Smooth muscle cell (in vitro differentiated cells): ENCODE results near the gene CASK. TPM values are rescaled to one million over a fixed set of nuclear protein-coding genes. Genes with fewer than 3 reads are reported as not detected.

ENCODE experiments used
- DNase-seq: peaks from one replicate; lab custom pipeline; 2025; ENCODE audit not compliant: unreplicated experiment; lab: John Stamatoyannopoulos, UW
- H2AFZ ChIP-seq: fragments of 200-600 bp; sonication (generic); 2 replicates; pipeline ENCODE4 v1.6.0; 2016; ENCODE audit warnings: antibody characterized with exemption, low read depth, mild to moderate bottlenecking
- H3F3A ChIP-seq: fragments of 200-600 bp; sonication (generic); 2 replicates; pipeline ENCODE4 v1.6.0; 2017; ENCODE audit warnings: antibody characterized with exemption, low read depth
- H3K27ac ChIP-seq: fragments of 200-600 bp; sonication (generic); 2 replicates; pipeline ENCODE4 v1.5.1; 2016; ENCODE audit warnings: low read depth, mild to moderate bottlenecking
- H3K27me3 ChIP-seq: fragments of 200-600 bp; sonication (generic); 2 replicates; pipeline ENCODE4 v1.6.1; 2016; ENCODE audit warnings: low read depth, mild to moderate bottlenecking
- H3K36me3 ChIP-seq: fragments of 200-600 bp; sonication (generic); 2 replicates; pipeline ENCODE4 v1.5.1; 2016; ENCODE audit warnings: low read depth
- H3K4me1 ChIP-seq: fragments of 200-600 bp; sonication (generic); 2 replicates; pipeline ENCODE4 v1.5.1; 2016; ENCODE audit warnings: low read depth
- H3K4me2 ChIP-seq: fragments of 200-600 bp; sonication (generic); 2 replicates; pipeline ENCODE4 v1.6.0; 2016; ENCODE audit warnings: mild to moderate bottlenecking
- H3K4me3 ChIP-seq: fragments of 200-600 bp; sonication (generic); 2 replicates; pipeline ENCODE4 v1.5.1; 2016; ENCODE audit warnings: mild to moderate bottlenecking
- H3K79me2 ChIP-seq: fragments of 200-600 bp; sonication (generic); 2 replicates; pipeline ENCODE4 v1.6.0; 2016; ENCODE audit warnings: low read depth, mild to moderate bottlenecking
- H3K9ac ChIP-seq: fragments of 200-600 bp; sonication (generic); 2 replicates; pipeline ENCODE4 v1.6.0; 2016; ENCODE audit warnings: low read depth
- H3K9me3 ChIP-seq: fragments of 200-600 bp; sonication (generic); replicated peaks from 2 replicates; pipeline ENCODE4 v1.5.1; 2016; ENCODE audit warnings: low read depth
- H4K20me1 ChIP-seq: fragments of 200-600 bp; sonication (generic); 2 replicates; pipeline ENCODE4 v1.6.0; 2016; ENCODE audit warnings: low read depth
- CTCF ChIP-seq: fragments of 200-600 bp; sonication (generic); IDR thresholded peaks from 2 replicates; pipeline ENCODE4 v1.5.1; 2017; ENCODE audit warnings: borderline replicate concordance, mild to moderate bottlenecking, antibody characterized with exemption; ENCODE audit not compliant: insufficient read depth, poor library complexity, severe bottlenecking
- WGBS: methylation state at CpG from one replicate; pipeline ENCODE4 v1.1.7; 2016; ENCODE audit warnings: low lambda C conversion rate; 5-methylcytosine and 5-hydroxymethylcytosine counted together
- polyA plus RNA-seq: library from polyadenylated mRNA; unstranded; fragments of >200 nt; fragmentation: Nextera tagmentation; extraction: Ambion mirVana; gene quantifications from 2 replicates; pipeline ENCODE4 v1.2.1, GENCODE V29; 2016
- total RNA-seq: library from RNA; depleted of rRNA; stranded (reverse); fragments of >200 nt; gene quantifications from 2 replicates; pipeline ENCODE4 v1.2.3, GENCODE V29; 2014

Gene CASK
- total and polyA plus RNA-seq, 2 experiments from 2014 or later, result 49.4 to 97.5 TPM

- H3K4me3 ChIP-seq, result no peak overlapping the region
- WGBS, result 58% methylated on average over 1 of the region's 1 CpG
- no peak overlapping the region for H3K4me2 ChIP-seq
Observed at GRCh38 chrX:41903544-41903943, 19.8 kb downstream of the CASK start.

GRCh38 chrX:41900321-41900720 is 23.0 kb downstream of the CASK start:
- H3K9me3 ChIP-seq, result peaks cover 14% of the 10 kb centered on the region
- H3K9ac ChIP-seq, result no peak overlapping the region
- no peaks in the 10 kb centered on the region for H3F3A ChIP-seq
- peaks cover 6% of the 10 kb centered on the region for H3K4me1 ChIP-seq
- no peak for TF ChIP-seq CTCF
- H3K4me3 ChIP-seq, result no peak overlapping the region
- peaks cover 47% of the 10 kb centered on the region for H3K79me2 ChIP-seq
- peaks cover 4% of the 10 kb centered on the region for H3K36me3 ChIP-seq
- H4K20me1 ChIP-seq, result peaks cover 8% of the 10 kb centered on the region
- no peak overlapping the region for H3K4me2 ChIP-seq
- DNase-seq, result no peak
- no peaks in the 10 kb centered on the region for H3K27me3 ChIP-seq
- H3K27ac ChIP-seq, result no peak overlapping the region
- H2AFZ ChIP-seq, result no peak overlapping the region

More at GRCh38 chrX:41903544-41903943, 19.8 kb downstream of the CASK start:
- no peak for DNase-seq
- peaks cover 15% of the 10 kb centered on the region for H3K9me3 ChIP-seq
- no peak overlapping the region for H3K9ac ChIP-seq
- no peak overlapping the region for H3K27ac ChIP-seq
- TF ChIP-seq CTCF, result no peak
- H3K4me1 ChIP-seq, result no peaks in the 10 kb centered on the region
- no peaks in the 10 kb centered on the region for H3K27me3 ChIP-seq
- H3K36me3 ChIP-seq, result peaks cover 1% of the 10 kb centered on the region
- H4K20me1 ChIP-seq, result peaks cover 24% of the 10 kb centered on the region
- peaks cover 61% of the 10 kb centered on the region for H3K79me2 ChIP-seq
- no peaks in the 10 kb centered on the region for H3F3A ChIP-seq
- no peak overlapping the region for H2AFZ ChIP-seq

- TF ChIP-seq CTCF, result no peak
- Histone ChIP-seq H3K4me3 (no peak overlapping the region), H3K4me1 (peaks cover 6% of the 10 kb centered on the region), H4K20me1 (peaks cover 32% of the 10 kb centered on the region), H3K36me3 (peaks cover 4% of the 10 kb centered on the region), H3F3A (no peaks in the 10 kb centered on the region), H3K9me3 (peaks cover 13% of the 10 kb centered on the region), H3K4me2 (no peak overlapping the region), H3K79me2 (peaks cover 57% of the 10 kb centered on the region), H3K27me3 (no peaks in the 10 kb centered on the region), H3K27ac (no peak overlapping the region), H3K9ac (no peak overlapping the region), H2AFZ (no peak overlapping the region)
- DNase-seq, result no peak
Observed at GRCh38 chrX:41895826-41896225, 27.5 kb downstream of the CASK start.

GRCh38 chrX:41890026-41890423 is 33.3 kb downstream of the CASK start:
- H3K27me3 ChIP-seq, result no peaks in the 10 kb centered on the region
- no peaks in the 10 kb centered on the region for H3K4me1 ChIP-seq
- H3K79me2 ChIP-seq, result peaks cover 61% of the 10 kb centered on the region
- WGBS, result 67% methylated on average over 1 of the region's 1 CpG
- no peak for DNase-seq
- no peaks in the 10 kb centered on the region for H3K9me3 ChIP-seq
- no peak overlapping the region for H3K9ac ChIP-seq
- H3K27ac ChIP-seq, result no peak overlapping the region
- H2AFZ ChIP-seq, result no peak overlapping the region
- peaks cover 49% of the 10 kb centered on the region for H4K20me1 ChIP-seq
- H3F3A ChIP-seq, result no peaks in the 10 kb centered on the region
- no peak for TF ChIP-seq CTCF
- no peaks in the 10 kb centered on the region for H3K36me3 ChIP-seq
- H3K4me3 ChIP-seq, result no peak overlapping the region
- H3K4me2 ChIP-seq, result no peak overlapping the region
